Endodermal cell (in vitro differentiated cells): ENCODE measurements around the gene KCNG2. TPM values are rescaled to one million over a fixed set of nuclear protein-coding genes. Genes with fewer than 3 reads are reported as not detected.
A peak's percentile ranks its signal among the peaks of the same experiment; 100 is the strongest.

Experiments used
- DNase-seq: peaks from one replicate; pipeline ENCODE4 v3.0.0-alpha.2; 2017
- H3K27ac ChIP-seq: 2 replicates; pipeline ENCODE4 v1.5.1; 2013; ENCODE audit warnings: mild to moderate bottlenecking, low read depth, low read length, moderate library complexity
- H3K27me3 ChIP-seq: 2 replicates; pipeline ENCODE4 v1.6.1; 2013; ENCODE audit warnings: mild to moderate bottlenecking, low read length, moderate library complexity; ENCODE audit not compliant: insufficient read depth, control insufficient read depth, poor library complexity, severe bottlenecking
- H3K36me3 ChIP-seq: 2 replicates; pipeline ENCODE4 v1.7.0; 2013; ENCODE audit warnings: mild to moderate bottlenecking, low read length, moderate library complexity; ENCODE audit not compliant: control insufficient read depth, insufficient read depth
- H3K4me1 ChIP-seq: one replicate; pipeline ENCODE4 v1.7.0; 2013; ENCODE audit warnings: low read length; ENCODE audit not compliant: control insufficient read depth, insufficient read depth
- H3K4me3 ChIP-seq: 2 replicates; pipeline ENCODE4 v1.5.1; 2013; ENCODE audit warnings: mild to moderate bottlenecking, low read length, moderate library complexity
- H3K9ac ChIP-seq: 2 replicates; pipeline ENCODE4 v1.6.1; 2013; ENCODE audit warnings: mild to moderate bottlenecking, low read length, moderate library complexity; ENCODE audit not compliant: poor library complexity, severe bottlenecking; ENCODE audit errors: extremely low read depth
- H3K9me3 ChIP-seq: 2 replicates; pipeline ENCODE4 v1.6.1; 2013; ENCODE audit warnings: mild to moderate bottlenecking, low read length, moderate library complexity; ENCODE audit not compliant: control insufficient read depth
- H3K27ac Mint-ChIP-seq: 2 replicates; pipeline ENCODE4 v1.8.0; 2020; ENCODE audit warnings: mixed read lengths
- H3K27me3 Mint-ChIP-seq: 2 replicates; pipeline ENCODE4 v1.8.0; 2021; ENCODE audit warnings: mild to moderate bottlenecking, mixed read lengths; ENCODE audit not compliant: insufficient read depth
- H3K36me3 Mint-ChIP-seq: 2 replicates; pipeline ENCODE4 v1.8.0; 2020; ENCODE audit warnings: low read depth, mixed read lengths
- H3K4me1 Mint-ChIP-seq: 2 replicates; pipeline ENCODE4 v1.8.0; 2020; ENCODE audit warnings: mixed read lengths
- H3K4me3 Mint-ChIP-seq: 2 replicates; pipeline ENCODE4 v1.8.0; 2020; ENCODE audit warnings: mild to moderate bottlenecking, moderate library complexity, mixed read lengths
- H3K9me3 Mint-ChIP-seq: 2 replicates; pipeline ENCODE4 v1.8.0; 2020; ENCODE audit warnings: mild to moderate bottlenecking, mixed read lengths
- WGBS, 2 experiments: methylation state at CpG; one replicate each; pipeline versions ENCODE4 v1.1.5 to v1.1.7; 2013; ENCODE audit warnings: missing lambda C conversion rate in 2 of 2, mixed read lengths in 1 of 2; ENCODE audit not compliant: insufficient coverage in 1 of 2, insufficient read length in 1 of 2; 5-methylcytosine and 5-hydroxymethylcytosine counted together
- total RNA-seq, 2 donors: library from RNA; stranded (reverse); fragmentation: NEBNext Ultra II Directional in 1 of 2; extraction: Animal tissue kit (Norgen Biotek cat#: 25700) in 1 of 2; gene quantifications; 2 replicates in 1 of 2; 3 replicates in 1 of 2; pipeline ENCODE4 v1.2.1, GENCODE V29; 2021
- TF ChIP-seq, protein P1 (sequence below): fragments of 200-600 bp; sonication (generic); conservative IDR thresholded peaks from 2 replicates; pipeline ENCODE4 v1.5.0; 2021; ENCODE audit warnings: antibody characterized with exemption, mild to moderate bottlenecking

The KCNG2 gene
- total RNA-seq, 2 donors from 2014 or later: not detected

DNA sequence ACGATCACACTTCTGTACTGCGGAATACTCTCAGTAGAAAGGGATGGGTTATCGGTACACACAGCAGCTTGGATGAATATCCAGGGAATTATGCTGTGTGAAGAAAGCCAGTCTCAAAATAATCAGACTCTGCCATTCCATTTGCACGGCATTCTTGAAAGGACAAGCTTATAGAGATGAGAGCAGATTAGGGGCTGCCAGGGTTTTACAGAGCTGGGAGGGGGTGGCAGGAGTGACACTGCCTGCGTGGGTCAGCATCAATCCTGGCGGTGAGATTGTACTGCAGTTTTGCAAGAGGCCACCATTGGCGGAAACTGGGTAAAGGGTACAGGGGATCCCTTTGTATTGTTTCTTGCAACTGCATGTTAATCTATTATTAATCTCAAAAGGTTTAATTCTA, 16.6 kb downstream of the KCNG2 start:
- peaks cover 3% of the 10 kb centered on the region for H3K27me3 Mint-ChIP-seq
- no peaks in the 10 kb centered on the region for H3K9me3 Mint-ChIP-seq
- 81 to 83% methylated on average over 4 to 6 of the region's 7 CpGs for WGBS, 2 experiments
- no peak for DNase-seq
- Histone ChIP-seq H3K9me3 (no peaks in the 10 kb centered on the region), H3K4me1 (no peaks in the 10 kb centered on the region), H3K36me3 (no peaks in the 10 kb centered on the region), H3K27ac (no peak overlapping the region), H3K9ac (no peak overlapping the region), H3K27me3 (peaks cover 10% of the 10 kb centered on the region), H3K4me3 (no peak overlapping the region)
- TF ChIP-seq, protein P1, sequence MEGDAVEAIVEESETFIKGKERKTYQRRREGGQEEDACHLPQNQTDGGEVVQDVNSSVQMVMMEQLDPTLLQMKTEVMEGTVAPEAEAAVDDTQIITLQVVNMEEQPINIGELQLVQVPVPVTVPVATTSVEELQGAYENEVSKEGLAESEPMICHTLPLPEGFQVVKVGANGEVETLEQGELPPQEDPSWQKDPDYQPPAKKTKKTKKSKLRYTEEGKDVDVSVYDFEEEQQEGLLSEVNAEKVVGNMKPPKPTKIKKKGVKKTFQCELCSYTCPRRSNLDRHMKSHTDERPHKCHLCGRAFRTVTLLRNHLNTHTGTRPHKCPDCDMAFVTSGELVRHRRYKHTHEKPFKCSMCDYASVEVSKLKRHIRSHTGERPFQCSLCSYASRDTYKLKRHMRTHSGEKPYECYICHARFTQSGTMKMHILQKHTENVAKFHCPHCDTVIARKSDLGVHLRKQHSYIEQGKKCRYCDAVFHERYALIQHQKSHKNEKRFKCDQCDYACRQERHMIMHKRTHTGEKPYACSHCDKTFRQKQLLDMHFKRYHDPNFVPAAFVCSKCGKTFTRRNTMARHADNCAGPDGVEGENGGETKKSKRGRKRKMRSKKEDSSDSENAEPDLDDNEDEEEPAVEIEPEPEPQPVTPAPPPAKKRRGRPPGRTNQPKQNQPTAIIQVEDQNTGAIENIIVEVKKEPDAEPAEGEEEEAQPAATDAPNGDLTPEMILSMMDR: no peak
- H3K4me3 Mint-ChIP-seq: no peak overlapping the region
- no peaks in the 10 kb centered on the region for H3K36me3 Mint-ChIP-seq
- no peak overlapping the region for H3K27ac Mint-ChIP-seq
- H3K4me1 Mint-ChIP-seq: no peaks in the 10 kb centered on the region

- H3K4me1 Mint-ChIP-seq: no peaks in the 10 kb centered on the region
- Histone ChIP-seq H3K9me3 (no peaks in the 10 kb centered on the region), H3K4me3 (no peak overlapping the region), H3K4me1 (no peaks in the 10 kb centered on the region), H3K9ac (no peak overlapping the region), H3K27me3 (peaks cover 10% of the 10 kb centered on the region), H3K27ac (no peak overlapping the region), H3K36me3 (no peaks in the 10 kb centered on the region)
- H3K27me3 Mint-ChIP-seq: peaks cover 3% of the 10 kb centered on the region
- H3K9me3 Mint-ChIP-seq: no peaks in the 10 kb centered on the region
- peak; percentile 35 for DNase-seq
- WGBS, 2 experiments: 81 to 84% methylated on average over 6 to 9 of the region's 9 CpGs
- H3K36me3 Mint-ChIP-seq: no peaks in the 10 kb centered on the region
- no peak overlapping the region for H3K27ac Mint-ChIP-seq
- H3K4me3 Mint-ChIP-seq: no peak overlapping the region
- TF ChIP-seq, protein P1: no peak
Observed at GRCh38 chr18:79815657-79816056, 17.9 kb downstream of the KCNG2 start.

- DNase-seq: peak; percentile 24
- Mint-ChIP-seq H3K27ac (no peak overlapping the region), H3K27me3 (peaks cover 3% of the 10 kb centered on the region)
Observed at GRCh38 chr18:79816092-79816491, 18.4 kb downstream of the KCNG2 start.

More at GRCh38 chr18:79816092-79816491, 18.4 kb downstream of the KCNG2 start:
- H3K4me3 Mint-ChIP-seq: no peak overlapping the region
- TF ChIP-seq, protein P1: no peak
- no peaks in the 10 kb centered on the region for H3K4me1 Mint-ChIP-seq
- Histone ChIP-seq H3K27ac (no peak overlapping the region), H3K36me3 (no peaks in the 10 kb centered on the region), H3K27me3 (peaks cover 10% of the 10 kb centered on the region), H3K4me1 (no peaks in the 10 kb centered on the region), H3K4me3 (no peak overlapping the region), H3K9ac (no peak overlapping the region), H3K9me3 (no peaks in the 10 kb centered on the region)
- H3K36me3 Mint-ChIP-seq: no peaks in the 10 kb centered on the region
- H3K9me3 Mint-ChIP-seq: no peaks in the 10 kb centered on the region
- WGBS, 2 experiments: 85 to 86% methylated on average over 4 to 7 of the region's 14 CpGs
